Brain microvascular endothelial cell (primary cell): ENCODE measurements around the gene BANF2.

Experiments used
- DNase-seq: peaks from one replicate; pipeline ENCODE4 v3.0.0-alpha.2; 2020
- H3K27ac ChIP-seq: fragments of 250-450 bp; sonication (Bioruptor Pico); 2 replicates; pipeline ENCODE4 v1.5.1; 2020; ENCODE audit warnings: mild to moderate bottlenecking, moderate library complexity
- H3K27me3 ChIP-seq: fragments of 250-450 bp; sonication (Bioruptor Pico); replicated peaks from 2 replicates; pipeline ENCODE4 v1.5.1; 2020; ENCODE audit warnings: mild to moderate bottlenecking
- H3K36me3 ChIP-seq: fragments of 250-450 bp; sonication (Bioruptor Pico); replicated peaks from 2 replicates; pipeline ENCODE4 v1.5.1; 2020; ENCODE audit warnings: mild to moderate bottlenecking
- H3K4me3 ChIP-seq: 2 replicates; pipeline ENCODE4 v1.5.1; 2011; ENCODE audit warnings: low read depth, mild to moderate bottlenecking, control low read depth, low read length, moderate library complexity
- in situ Hi-C: cut with HindIII; loops from 2 replicates; pipeline ENCODE4 v1.10.0; 2017; ENCODE audit warnings: low sequenced_read_pairs, low pct_ligation_motif_present
- TF ChIP-seq, protein P1 (sequence below): IDR thresholded peaks from 2 replicates; pipeline ENCODE4 v1.5.1; 2011; ENCODE audit warnings: low read depth, mild to moderate bottlenecking, moderate library complexity, low read length, control low read depth, inconsistent platforms; ENCODE audit errors: missing control alignments

Gene BANF2

GRCh38 chr20:17666481-17666880 is 33.3 kb upstream of the BANF2 start:
- peaks cover 9% of the 10 kb centered on the region for H3K36me3 ChIP-seq
- no peak overlapping the region for H3K27ac ChIP-seq
- H3K27me3 ChIP-seq, result no peaks in the 10 kb centered on the region
- in situ Hi-C loops, result no loop called here
- DNase-seq, result no peak
- no peak overlapping the region for H3K4me3 ChIP-seq
- TF ChIP-seq, protein P1, sequence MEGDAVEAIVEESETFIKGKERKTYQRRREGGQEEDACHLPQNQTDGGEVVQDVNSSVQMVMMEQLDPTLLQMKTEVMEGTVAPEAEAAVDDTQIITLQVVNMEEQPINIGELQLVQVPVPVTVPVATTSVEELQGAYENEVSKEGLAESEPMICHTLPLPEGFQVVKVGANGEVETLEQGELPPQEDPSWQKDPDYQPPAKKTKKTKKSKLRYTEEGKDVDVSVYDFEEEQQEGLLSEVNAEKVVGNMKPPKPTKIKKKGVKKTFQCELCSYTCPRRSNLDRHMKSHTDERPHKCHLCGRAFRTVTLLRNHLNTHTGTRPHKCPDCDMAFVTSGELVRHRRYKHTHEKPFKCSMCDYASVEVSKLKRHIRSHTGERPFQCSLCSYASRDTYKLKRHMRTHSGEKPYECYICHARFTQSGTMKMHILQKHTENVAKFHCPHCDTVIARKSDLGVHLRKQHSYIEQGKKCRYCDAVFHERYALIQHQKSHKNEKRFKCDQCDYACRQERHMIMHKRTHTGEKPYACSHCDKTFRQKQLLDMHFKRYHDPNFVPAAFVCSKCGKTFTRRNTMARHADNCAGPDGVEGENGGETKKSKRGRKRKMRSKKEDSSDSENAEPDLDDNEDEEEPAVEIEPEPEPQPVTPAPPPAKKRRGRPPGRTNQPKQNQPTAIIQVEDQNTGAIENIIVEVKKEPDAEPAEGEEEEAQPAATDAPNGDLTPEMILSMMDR, result no peak

DNA sequence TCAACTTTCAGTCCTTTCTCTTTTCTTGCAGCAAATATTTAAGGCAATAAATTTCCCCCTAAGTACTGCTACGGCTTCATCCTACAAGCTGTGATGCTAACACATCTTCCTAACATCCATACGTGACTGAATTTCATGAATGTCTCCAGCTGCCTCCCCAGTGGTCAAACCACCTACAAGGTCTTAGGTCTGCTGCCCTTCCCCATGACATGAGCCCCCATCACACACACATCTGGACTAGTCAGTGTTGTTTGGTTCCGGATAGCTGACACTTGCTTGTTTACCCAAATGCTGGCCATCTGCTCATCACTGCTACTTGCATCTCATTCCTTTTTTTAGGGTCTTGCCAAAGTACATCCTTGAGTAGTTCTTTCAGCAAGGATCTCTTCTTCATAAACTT is 32.3 kb upstream of the BANF2 start:
- DNase-seq, result no peak
- in situ Hi-C loops, result no loop called here
- Histone ChIP-seq H3K4me3 (no peak overlapping the region), H3K27me3 (no peaks in the 10 kb centered on the region), H3K36me3 (peaks cover 12% of the 10 kb centered on the region), H3K27ac (no peak overlapping the region)
- TF ChIP-seq, protein P1, result no peak

DNA sequence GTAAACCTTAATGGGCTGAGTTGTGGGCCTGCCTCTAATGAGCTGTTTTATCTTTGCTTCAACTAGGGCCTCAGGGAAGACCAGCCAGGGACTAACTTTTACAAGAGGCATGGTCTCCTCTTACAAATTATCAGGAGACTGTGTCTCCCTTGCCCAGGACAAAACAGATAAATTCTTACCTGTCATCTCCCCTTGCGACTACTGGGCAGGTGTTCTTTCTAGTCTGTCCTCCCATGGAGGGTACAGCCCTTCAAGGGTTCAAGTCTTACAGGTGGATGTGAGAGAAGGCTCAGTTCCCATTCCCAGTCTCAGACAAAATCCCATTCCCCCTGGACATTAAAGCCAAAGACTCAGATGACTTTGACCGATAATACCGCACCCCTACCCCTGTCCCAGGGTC is 31.3 kb upstream of the BANF2 start:
- in situ Hi-C loops, result no loop called here
- H3K27ac ChIP-seq, result no peak overlapping the region
- H3K27me3 ChIP-seq, result no peaks in the 10 kb centered on the region
- no peak for DNase-seq
- H3K4me3 ChIP-seq, result no peak overlapping the region
- TF ChIP-seq, protein P1, result no peak
- peaks cover 12% of the 10 kb centered on the region for H3K36me3 ChIP-seq

DNA sequence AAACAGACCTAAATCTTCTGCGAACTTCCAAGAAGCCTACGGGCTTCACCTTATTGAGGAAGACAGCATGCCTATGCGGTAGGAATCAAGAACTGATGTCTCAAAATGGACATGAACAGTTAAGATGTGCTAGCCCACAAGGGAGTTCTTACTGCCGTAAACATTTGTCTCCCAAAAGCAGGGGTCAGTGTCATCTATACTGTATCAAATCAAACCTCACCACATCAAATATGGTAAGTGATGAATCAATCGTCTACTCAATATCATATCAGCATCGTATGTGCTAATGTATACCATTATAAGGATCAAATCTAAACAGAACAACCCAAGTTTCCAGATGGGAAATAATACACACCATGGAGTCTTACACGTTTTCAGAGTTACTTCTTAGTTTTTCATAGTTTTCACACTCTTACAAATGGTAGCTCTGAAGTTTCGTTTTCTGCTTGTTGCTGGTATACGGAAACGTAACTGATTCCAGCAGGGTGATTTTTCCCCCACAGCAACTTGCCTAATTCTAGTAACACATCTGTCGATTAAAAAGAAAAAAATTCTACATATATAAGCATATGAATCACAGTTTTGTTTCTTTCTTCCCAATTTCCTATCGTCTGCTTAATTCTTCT is 30.3 kb upstream of the BANF2 start:
- Histone ChIP-seq H3K36me3 (peaks cover 15% of the 10 kb centered on the region), H3K27me3 (no peaks in the 10 kb centered on the region), H3K27ac (no peak overlapping the region), H3K4me3 (no peak overlapping the region)
- in situ Hi-C loops, result no loop called here
- DNase-seq, result no peak
- TF ChIP-seq, protein P1, result no peak

GRCh38 chr20:17671011-17671410 is 28.8 kb upstream of the BANF2 start:
- Histone ChIP-seq H3K27me3 (no peaks in the 10 kb centered on the region), H3K36me3 (peaks cover 26% of the 10 kb centered on the region), H3K27ac (no peak overlapping the region), H3K4me3 (no peak overlapping the region)
- in situ Hi-C loops, result no loop called here
- no peak for DNase-seq
- TF ChIP-seq, protein P1, result no peak

GRCh38 chr20:17671565-17671964 is 28.2 kb upstream of the BANF2 start:
- H3K27ac ChIP-seq, result no peak overlapping the region
- in situ Hi-C loops, result no loop called here
- DNase-seq, result no peak
- no peak overlapping the region for H3K4me3 ChIP-seq
- TF ChIP-seq, protein P1, result no peak
- H3K36me3 ChIP-seq, result peaks cover 29% of the 10 kb centered on the region
- H3K27me3 ChIP-seq, result no peaks in the 10 kb centered on the region
